KMS-11 (cell line): ENCODE data around the gene MRC2.

Experiments
- H2AFZ ChIP-seq: fragments of 200-600 bp; sonication (generic); 2 replicates; pipeline ENCODE4 v1.6.1; 2016; ENCODE audit warnings: antibody characterized with exemption, mixed run types, low read depth
- H3K27ac ChIP-seq: fragments of 200-600 bp; sonication (generic); 2 replicates; pipeline ENCODE4 v1.6.1; 2016; ENCODE audit warnings: mild to moderate bottlenecking, mixed run types
- H3K27me3 ChIP-seq: fragments of 200-600 bp; sonication (generic); 2 replicates; pipeline ENCODE4 v1.6.1; 2017; ENCODE audit warnings: mild to moderate bottlenecking, low read depth, mixed run types, moderate library complexity; ENCODE audit not compliant: insufficient read depth
- H3K36me3 ChIP-seq: fragments of 200-600 bp; sonication (generic); 2 replicates; pipeline ENCODE4 v1.6.1; 2017; ENCODE audit warnings: mild to moderate bottlenecking, mixed run types; ENCODE audit not compliant: insufficient read depth
- H3K4me1 ChIP-seq: fragments of 200-600 bp; sonication (generic); 2 replicates; pipeline ENCODE4 v1.6.1; 2016; ENCODE audit warnings: mild to moderate bottlenecking, low read depth, mixed run types; ENCODE audit not compliant: poor library complexity, severe bottlenecking
- H3K4me2 ChIP-seq: fragments of 200-600 bp; sonication (generic); 2 replicates; pipeline ENCODE4 v1.7.0; 2016; ENCODE audit warnings: mild to moderate bottlenecking, mixed run types
- H3K4me3 ChIP-seq: fragments of 200-600 bp; sonication (generic); IDR thresholded peaks from 2 replicates; pipeline ENCODE4 v1.6.1; 2017; ENCODE audit warnings: low read depth, low read length, mixed read lengths; ENCODE audit not compliant: insufficient read depth
- H3K79me2 ChIP-seq: fragments of 200-600 bp; sonication (generic); 2 replicates; pipeline ENCODE4 v1.6.1; 2016; ENCODE audit warnings: low read depth, mixed run types; ENCODE audit not compliant: insufficient read depth
- H3K9ac ChIP-seq: fragments of 200-600 bp; sonication (generic); 2 replicates; pipeline ENCODE4 v1.6.1; 2016; ENCODE audit warnings: mild to moderate bottlenecking, mixed run types
- H4K20me1 ChIP-seq: fragments of 200-600 bp; sonication (generic); 2 replicates; pipeline ENCODE4 v1.6.1; 2016; ENCODE audit warnings: mild to moderate bottlenecking, mixed run types; ENCODE audit not compliant: insufficient read depth
- TF ChIP-seq, protein P1 (sequence below): fragments of 200-600 bp; sonication (generic); conservative IDR thresholded peaks from 2 replicates; pipeline ENCODE4 v1.6.1; 2017; ENCODE audit warnings: low read depth, mild to moderate bottlenecking, antibody characterized with exemption, low read length, moderate library complexity, mixed read lengths

The MRC2 gene

DNA sequence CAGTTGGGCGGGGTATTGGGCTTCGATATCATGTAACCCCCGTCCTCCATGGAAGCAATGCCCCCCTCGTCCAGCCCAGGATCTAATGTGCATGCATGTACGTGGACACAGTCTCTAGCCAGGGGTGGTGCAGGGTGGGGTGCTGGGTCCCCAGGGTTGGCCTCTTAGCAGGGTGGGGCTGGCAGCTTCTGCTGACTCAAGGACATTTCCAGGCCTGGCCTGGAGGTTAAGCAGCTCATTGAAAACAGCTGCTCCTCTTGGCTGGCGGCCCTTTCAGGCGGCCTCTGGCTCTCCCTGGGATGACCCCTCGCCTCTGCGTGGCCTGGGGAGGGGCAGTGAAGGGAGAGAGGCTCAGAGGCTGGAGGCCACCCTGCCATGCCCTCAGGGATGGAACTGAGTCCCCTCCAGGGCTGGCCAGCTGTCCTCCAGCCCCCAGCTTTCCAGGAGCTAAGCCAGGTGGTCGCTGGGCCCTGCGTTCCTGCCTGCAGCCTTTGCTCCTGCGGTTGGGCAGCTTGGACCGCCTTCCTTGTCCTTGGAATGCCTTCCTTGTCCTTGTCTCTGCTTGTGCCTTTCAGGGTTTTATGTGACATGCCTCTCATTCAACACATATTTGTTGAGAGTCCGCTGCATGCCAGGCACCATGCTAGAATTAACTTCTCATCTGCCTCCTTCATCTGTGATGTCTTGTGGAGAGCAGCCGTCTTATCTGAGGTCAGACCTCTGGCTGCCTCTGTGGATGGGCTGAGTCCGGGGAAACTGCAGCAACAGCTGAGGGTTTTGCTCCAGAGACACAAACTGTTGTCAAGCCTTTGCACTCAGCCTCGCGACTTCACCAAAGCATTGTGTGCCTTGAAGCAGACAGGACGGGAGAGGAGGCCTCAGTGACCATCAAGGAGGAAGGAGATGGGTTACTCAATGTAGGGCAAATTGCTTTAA, 26.6 kb downstream of the MRC2 start:
- Histone ChIP-seq H3K4me3 (no peak overlapping the region), H3K27ac (no peak overlapping the region), H3K27me3 (no peaks in the 10 kb centered on the region), H4K20me1 (no peaks in the 10 kb centered on the region), H3K79me2 (no peaks in the 10 kb centered on the region), H3K9ac (no peak overlapping the region), H3K36me3 (no peaks in the 10 kb centered on the region), H2AFZ (no peak overlapping the region), H3K4me2 (no peak overlapping the region; the same call in 1 of the 2 replicates), H3K4me1 (peaks cover 23% of the 10 kb centered on the region)
- TF ChIP-seq, protein P1, sequence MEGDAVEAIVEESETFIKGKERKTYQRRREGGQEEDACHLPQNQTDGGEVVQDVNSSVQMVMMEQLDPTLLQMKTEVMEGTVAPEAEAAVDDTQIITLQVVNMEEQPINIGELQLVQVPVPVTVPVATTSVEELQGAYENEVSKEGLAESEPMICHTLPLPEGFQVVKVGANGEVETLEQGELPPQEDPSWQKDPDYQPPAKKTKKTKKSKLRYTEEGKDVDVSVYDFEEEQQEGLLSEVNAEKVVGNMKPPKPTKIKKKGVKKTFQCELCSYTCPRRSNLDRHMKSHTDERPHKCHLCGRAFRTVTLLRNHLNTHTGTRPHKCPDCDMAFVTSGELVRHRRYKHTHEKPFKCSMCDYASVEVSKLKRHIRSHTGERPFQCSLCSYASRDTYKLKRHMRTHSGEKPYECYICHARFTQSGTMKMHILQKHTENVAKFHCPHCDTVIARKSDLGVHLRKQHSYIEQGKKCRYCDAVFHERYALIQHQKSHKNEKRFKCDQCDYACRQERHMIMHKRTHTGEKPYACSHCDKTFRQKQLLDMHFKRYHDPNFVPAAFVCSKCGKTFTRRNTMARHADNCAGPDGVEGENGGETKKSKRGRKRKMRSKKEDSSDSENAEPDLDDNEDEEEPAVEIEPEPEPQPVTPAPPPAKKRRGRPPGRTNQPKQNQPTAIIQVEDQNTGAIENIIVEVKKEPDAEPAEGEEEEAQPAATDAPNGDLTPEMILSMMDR = no peak

DNA sequence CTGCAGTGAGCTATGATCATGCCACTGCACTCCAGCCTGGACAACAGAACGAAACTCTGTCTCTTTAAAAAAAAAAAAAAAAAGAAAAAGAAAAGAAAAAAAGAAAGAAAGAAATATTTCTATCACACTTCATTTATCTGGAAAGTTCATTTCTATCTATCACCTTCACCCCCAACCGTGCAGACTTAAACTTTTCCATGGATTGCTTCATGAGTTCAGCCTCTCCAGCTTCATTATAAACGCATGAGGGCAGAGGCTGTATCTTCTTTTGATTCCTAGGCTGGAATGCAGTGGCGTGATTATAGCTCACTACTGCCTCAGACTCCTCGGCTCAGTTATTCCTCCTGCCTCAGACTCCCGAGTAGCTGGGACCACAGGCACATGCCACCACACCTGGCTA, 28.2 kb downstream of the MRC2 start:
- Histone ChIP-seq H2AFZ (no peak overlapping the region), H3K27me3 (no peaks in the 10 kb centered on the region), H3K4me2 (no peak overlapping the region), H3K79me2 (no peaks in the 10 kb centered on the region), H3K27ac (no peak overlapping the region), H3K4me1 (peaks cover 23% of the 10 kb centered on the region), H3K4me3 (no peak overlapping the region), H3K36me3 (no peaks in the 10 kb centered on the region), H4K20me1 (no peaks in the 10 kb centered on the region), H3K9ac (no peak overlapping the region)
- TF ChIP-seq, protein P1 = no peak

DNA sequence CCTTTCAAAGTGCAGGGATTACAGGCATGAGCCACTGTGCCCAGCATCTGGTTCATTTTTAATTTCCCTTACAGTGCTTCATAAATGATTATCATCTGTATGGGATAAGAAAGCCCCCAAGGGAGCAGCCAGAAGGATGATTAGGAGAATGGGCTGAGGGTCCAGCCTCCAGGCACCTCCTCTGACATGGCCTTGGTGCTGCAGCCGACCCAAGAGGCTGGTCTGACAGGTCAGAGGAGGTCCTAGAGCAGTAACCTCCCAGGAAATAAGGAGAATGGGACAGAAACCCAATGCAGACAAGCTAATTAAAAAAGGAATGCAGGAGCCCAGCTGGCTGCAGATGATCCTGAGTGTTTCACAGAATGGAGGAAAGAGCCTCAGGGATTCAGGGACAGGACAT, 29.0 kb downstream of the MRC2 start:
- Histone ChIP-seq H3K4me1 (peaks cover 19% of the 10 kb centered on the region), H3K9ac (no peak overlapping the region), H3K79me2 (no peaks in the 10 kb centered on the region), H3K27ac (no peak overlapping the region), H3K4me3 (no peak overlapping the region), H4K20me1 (no peaks in the 10 kb centered on the region), H3K36me3 (no peaks in the 10 kb centered on the region), H3K4me2 (no peak overlapping the region), H3K27me3 (no peaks in the 10 kb centered on the region), H2AFZ (no peak overlapping the region)
- TF ChIP-seq, protein P1 = no peak

DNA sequence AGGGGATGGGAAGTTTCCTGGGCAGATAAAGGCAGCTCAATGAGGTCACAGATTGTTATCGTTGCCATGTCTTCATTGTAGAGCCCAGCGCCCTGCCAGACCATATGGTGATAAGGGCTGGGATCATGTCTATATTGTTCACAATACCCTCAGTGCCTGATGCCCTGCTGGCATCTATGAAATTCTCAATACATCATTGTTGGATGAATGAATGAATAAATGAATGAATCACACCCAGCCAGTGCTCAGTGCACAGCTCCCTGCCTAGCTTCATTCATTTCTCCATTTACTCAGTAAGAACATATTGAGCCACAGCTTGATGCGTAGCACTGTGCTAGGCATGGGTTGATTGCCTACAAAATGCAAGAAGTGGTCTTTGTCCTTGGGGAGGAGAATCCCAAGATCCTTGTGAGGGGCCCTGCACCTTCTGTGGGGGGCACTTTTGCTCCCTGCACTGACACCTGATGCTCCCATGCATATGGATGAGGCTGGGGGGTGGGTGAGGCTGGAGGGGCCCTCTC, 29.7 kb downstream of the MRC2 start:
- H3K79me2 ChIP-seq = no peaks in the 10 kb centered on the region
- H3K4me2 ChIP-seq = no peak overlapping the region
- TF ChIP-seq, protein P1 = no peak
- no peaks in the 10 kb centered on the region for H4K20me1 ChIP-seq
- no peak overlapping the region for H3K4me3 ChIP-seq
- no peak overlapping the region for H2AFZ ChIP-seq
- no peaks in the 10 kb centered on the region for H3K36me3 ChIP-seq
- H3K27ac ChIP-seq = no peak overlapping the region
- H3K9ac ChIP-seq = no peak overlapping the region
- peaks cover 12% of the 10 kb centered on the region for H3K4me1 ChIP-seq
- H3K27me3 ChIP-seq = no peaks in the 10 kb centered on the region
